HG02588 (cell line): Measurements from ENCODE around the gene AGTRAP.

ENCODE experiments used
- ATAC-seq: cut with Tn5 transposase; IDR thresholded peaks from one replicate; pipeline ENCODE4 v1.9.1; 2021; ENCODE audit warnings: mild to moderate bottlenecking, moderate library complexity; ENCODE audit not compliant: unreplicated experiment

AGTRAP gene

GRCh38 chr1:11780380-11781147, 44.6 kb downstream of the AGTRAP start:
- no peak for ATAC-seq

- no peak for ATAC-seq
Measured at GRCh38 chr1:11781297-11781696, 45.4 kb downstream of the AGTRAP start.

GRCh38 chr1:11782127-11782708, 46.3 kb downstream of the AGTRAP start:
- no peak for ATAC-seq

- no peak for ATAC-seq
Measured at GRCh38 chr1:11783556-11783955, 47.6 kb downstream of the AGTRAP start.

GRCh38 chr1:11784256-11784992, 48.5 kb downstream of the AGTRAP start:
- ATAC-seq, result no peak

GRCh38 chr1:11784993-11785769, 49.2 kb downstream of the AGTRAP start:
- ATAC-seq, result no peak

- ATAC-seq, result no peak
Measured at GRCh38 chr1:11786168-11786567, 50.2 kb downstream of the AGTRAP start.

GRCh38 chr1:11787251-11787803, 51.4 kb downstream of the AGTRAP start:
- no peak for ATAC-seq

- no peak for ATAC-seq
Measured at GRCh38 chr1:11787804-11788436, 52.0 kb downstream of the AGTRAP start.

GRCh38 chr1:11788549-11789053, 52.7 kb downstream of the AGTRAP start:
- ATAC-seq, result no peak

GRCh38 chr1:11789126-11790067, 53.5 kb downstream of the AGTRAP start:
- no peak for ATAC-seq

GRCh38 chr1:11790101-11790879, 54.4 kb downstream of the AGTRAP start:
- ATAC-seq, result no peak

GRCh38 chr1:11790880-11791715, 55.2 kb downstream of the AGTRAP start:
- no peak for ATAC-seq

GRCh38 chr1:11792106-11792505, 56.2 kb downstream of the AGTRAP start:
- no peak for ATAC-seq

GRCh38 chr1:11793819-11794218, 57.9 kb downstream of the AGTRAP start:
- ATAC-seq, result no peak

- no peak for ATAC-seq
Measured at GRCh38 chr1:11794446-11795237, 58.7 kb downstream of the AGTRAP start.
